Right renal pelvis (tissue), 4 donors: ENCODE measurements around the gene GPC1. TPM values are rescaled to one million over a fixed set of nuclear protein-coding genes. Genes with fewer than 3 reads are reported as not detected.

Experiments used
- DNase-seq, 4 donors: peaks; one replicate each; pipeline ENCODE4 v3.0.0-alpha.2; 2013; ENCODE audit warnings: low read depth in 4 of 4, low spot score in 3 of 4, missing footprints in 1 of 4
- polyA plus RNA-seq, 4 donors: library from polyadenylated mRNA; unstranded; fragments of 120-200 nt; gene quantifications; one replicate each; pipeline ENCODE4 v1.2.1, GENCODE V29; 2013; ENCODE audit not compliant: insufficient read length in 4 of 4

The GPC1 gene
- polyA plus RNA-seq, 4 donors: 27.8 to 46.3 (median 33.4) TPM

- DNase-seq: no peak
Measured at GRCh38 chr2:240463866-240464481, 28.5 kb downstream of the GPC1 start.

GRCh38 chr2:240464514-240465241, 29.2 kb downstream of the GPC1 start:
- DNase-seq: no peak

GRCh38 chr2:240465268-240465764, 29.9 kb downstream of the GPC1 start:
- DNase-seq: no peak

GRCh38 chr2:240465765-240466578, 30.5 kb downstream of the GPC1 start:
- no peak for DNase-seq

- no peak for DNase-seq
Measured at GRCh38 chr2:240466579-240467148, 31.2 kb downstream of the GPC1 start.

- no peak for DNase-seq
Measured at GRCh38 chr2:240467149-240467642, 31.7 kb downstream of the GPC1 start.

- no peak for DNase-seq
Measured at GRCh38 chr2:240467659-240468302, 32.3 kb downstream of the GPC1 start.

GRCh38 chr2:240468303-240469238, 33.1 kb downstream of the GPC1 start:
- DNase-seq: no peak

- no peak for DNase-seq
Measured at GRCh38 chr2:240469239-240469636, 33.8 kb downstream of the GPC1 start.

- DNase-seq: no peak
Measured at GRCh38 chr2:240469740-240470139, 34.3 kb downstream of the GPC1 start.

- no peak for DNase-seq
Measured at GRCh38 chr2:240472078-240472790, 36.8 kb downstream of the GPC1 start.

- no peak for DNase-seq
Measured at GRCh38 chr2:240473211-240473610, 37.7 kb downstream of the GPC1 start.

- no peak for DNase-seq
Measured at GRCh38 chr2:240477916-240478315, 42.5 kb downstream of the GPC1 start.

GRCh38 chr2:240478346-240479110, 43.1 kb downstream of the GPC1 start:
- no peak for DNase-seq

- no peak for DNase-seq
Measured at GRCh38 chr2:240479111-240479501, 43.6 kb downstream of the GPC1 start.

- DNase-seq: no peak
Measured at GRCh38 chr2:240480834-240481623, 45.6 kb downstream of the GPC1 start.

GRCh38 chr2:240481720-240482119, 46.3 kb downstream of the GPC1 start:
- no peak for DNase-seq
